ENCODE results near the gene ZNF107. TPM values are rescaled to one million over a fixed set of nuclear protein-coding genes. Genes with fewer than 3 reads are reported as not detected.
A peak's percentile ranks its signal among the peaks of the same experiment; 100 is the strongest.

The ZNF107 gene
- polyA plus RNA-seq (ENCODE audit: insufficient read length): 3.9 TPM

DNA sequence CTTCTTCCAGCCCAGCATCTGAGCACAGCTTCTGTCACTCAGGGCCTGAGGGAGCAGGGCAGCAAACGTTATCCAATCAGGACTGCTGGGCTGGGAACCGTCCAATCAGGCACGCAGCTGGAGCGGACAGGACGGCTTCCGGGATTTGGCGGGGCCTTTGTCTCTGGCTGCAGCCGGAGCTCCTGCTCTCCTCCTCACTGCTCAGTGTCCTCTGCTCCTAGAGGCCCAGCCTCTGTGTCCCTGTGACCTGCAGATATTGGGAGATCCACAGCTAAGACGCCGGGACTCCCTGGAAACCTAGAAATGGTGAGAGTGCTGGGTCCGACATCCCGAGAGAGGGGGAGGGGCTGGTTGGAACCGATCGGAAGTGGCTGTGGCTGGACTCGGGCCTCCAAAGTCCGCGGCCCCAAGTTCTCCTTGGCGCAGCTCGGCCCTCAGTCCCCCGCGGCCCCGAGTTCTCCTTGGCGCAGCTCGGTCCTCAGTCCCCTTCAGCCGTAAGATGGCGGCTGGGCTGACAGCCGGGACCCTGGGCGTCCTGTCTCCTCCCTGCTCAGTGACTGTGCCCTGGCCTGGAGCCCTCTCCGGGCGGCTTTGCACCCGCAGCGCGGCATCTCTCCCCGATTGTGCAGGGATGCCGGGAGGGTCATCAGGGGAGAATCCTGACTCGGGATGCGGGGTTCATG is at the start of gene ZNF107:
Gene ZNF107 (plus strand): TSS at position 154 of the 683 bp plus-strand sequence. CDS start 150 bp downstream, at position 304.
- peak; percentile 89 for DNase-seq

DNA sequence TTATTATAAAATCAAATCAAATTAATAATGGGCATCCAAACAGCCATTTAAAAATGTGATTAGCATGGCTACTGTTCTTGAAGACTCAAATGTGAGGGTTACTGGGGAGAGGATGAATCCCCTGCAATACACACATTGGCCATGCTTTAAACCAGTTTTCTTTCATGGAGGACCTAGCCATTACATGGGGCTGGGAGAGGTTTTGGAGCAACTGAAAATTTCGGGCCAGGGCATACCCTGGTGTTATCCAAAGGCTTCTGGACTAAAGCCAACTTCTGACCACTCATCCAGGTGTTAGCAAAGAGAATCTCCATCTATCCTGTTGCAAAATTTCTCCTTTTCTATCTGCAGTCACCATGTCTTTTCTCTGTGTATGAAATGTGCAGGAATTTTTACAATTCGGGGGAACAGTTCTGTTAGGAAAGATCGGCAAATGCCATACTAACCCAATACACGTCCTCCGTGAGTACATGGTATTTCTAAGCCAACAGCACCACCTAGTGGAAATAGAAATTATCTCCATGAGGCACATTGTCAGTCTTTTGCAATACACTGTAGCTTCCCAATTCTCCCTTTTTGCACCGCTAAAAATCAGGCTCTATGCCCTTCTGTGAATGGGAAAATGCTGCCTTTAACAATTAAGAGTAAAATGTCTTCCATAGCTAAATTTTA is 47.0 kb upstream of the ZNF107 start:
- DNase-seq: no peak

DNA sequence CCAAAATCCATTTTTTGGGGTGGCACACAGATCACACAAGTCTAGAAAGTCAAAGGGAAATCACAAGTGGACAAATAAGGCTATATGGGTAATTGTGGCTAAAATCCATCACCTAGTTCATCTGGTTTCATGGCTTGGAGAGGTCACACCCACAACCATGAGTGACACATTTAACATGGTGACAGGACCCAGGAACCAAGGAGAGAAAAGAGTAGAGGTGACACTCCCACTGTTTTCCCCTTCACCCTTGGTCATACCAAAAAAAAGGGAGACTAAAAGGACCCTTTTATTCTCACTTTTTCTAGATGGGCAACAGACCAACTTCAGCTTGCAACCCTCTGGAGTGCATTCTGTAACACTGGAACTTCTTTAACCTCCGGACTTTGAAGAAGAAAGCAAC is 46.2 kb upstream of the ZNF107 start:
- DNase-seq: no peak

DNA sequence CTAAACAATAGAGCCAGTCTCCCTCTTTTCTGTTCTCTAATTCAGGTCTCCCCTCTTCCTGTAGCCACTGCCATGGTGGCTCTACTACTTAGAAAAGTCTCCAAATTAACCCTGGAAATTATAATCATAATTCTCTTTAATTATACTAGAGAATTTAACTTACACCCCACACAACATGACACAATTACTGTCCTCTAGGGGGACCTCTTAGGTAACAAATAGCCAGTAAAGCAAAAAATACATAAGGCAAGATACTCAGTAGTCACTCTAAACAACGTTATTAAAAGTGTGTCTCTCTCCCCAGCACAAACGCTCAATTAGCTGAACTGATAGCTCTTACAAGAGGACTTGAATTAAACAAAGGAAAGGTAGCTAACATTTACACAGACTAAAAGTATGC is 44.3 kb upstream of the ZNF107 start:
- no peak for DNase-seq

DNA sequence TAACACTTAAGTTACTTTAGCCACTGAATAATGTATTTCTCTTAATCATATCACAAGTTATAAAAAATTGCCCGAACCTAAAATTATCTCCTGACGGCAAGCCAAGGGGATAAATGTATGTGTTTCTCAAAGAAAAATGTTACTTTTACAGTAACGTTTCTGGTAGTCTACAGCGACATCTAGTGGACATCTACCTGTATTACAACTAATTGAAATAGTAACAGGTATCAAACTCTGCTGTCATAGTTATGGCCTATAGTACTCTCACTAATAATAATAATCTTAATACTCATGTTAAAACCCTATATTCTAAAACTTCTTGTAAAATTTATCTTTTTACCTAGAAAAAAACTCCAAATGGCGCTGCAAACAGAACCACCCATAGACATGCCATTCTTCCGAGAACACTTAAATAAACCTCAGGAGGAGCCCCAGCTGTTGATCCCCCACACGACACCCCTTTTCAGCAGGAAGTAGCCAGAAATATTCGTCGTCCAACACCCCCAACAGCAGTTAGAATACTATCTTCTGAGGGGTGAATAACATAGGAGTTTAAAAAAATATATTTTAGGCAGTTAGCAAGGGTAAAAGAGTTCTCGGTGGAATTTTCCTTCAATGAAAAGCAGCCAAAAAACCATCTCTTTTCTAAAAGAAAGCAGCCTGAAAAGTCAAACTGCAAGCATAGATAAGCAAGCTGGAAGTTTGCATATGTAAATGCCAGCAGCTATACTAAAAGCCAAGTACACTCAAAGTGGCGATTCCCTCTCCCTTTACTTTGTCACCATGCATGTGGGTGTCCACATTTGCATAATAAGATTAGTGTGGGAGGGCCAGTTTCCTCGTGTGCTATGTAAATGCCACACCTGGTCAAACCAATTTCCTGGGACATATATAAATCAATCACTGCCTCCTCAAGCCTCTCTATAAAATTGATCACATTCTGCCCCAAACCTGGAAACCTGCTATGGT is 40.5 kb upstream of the ZNF107 start:
- no peak for DNase-seq

DNA sequence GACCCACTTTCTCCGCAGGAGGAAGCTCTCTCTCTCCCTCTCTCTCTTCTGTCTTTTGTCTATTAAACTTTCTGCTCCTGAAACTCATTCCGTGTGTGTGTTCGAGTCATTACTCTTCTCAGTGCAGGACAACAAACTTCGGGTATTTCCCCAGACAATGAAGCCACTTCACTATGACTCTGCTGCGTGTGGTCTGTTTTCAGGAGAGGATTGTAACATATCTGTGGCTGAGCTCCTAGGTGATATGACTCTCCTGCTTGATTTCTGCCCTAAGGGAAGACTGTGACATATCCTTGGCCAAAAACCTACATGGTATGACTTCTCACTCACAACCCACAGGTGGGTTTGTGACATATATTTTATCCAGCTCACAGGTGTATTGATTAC is 39.9 kb upstream of the ZNF107 start:
- DNase-seq: no peak

DNA sequence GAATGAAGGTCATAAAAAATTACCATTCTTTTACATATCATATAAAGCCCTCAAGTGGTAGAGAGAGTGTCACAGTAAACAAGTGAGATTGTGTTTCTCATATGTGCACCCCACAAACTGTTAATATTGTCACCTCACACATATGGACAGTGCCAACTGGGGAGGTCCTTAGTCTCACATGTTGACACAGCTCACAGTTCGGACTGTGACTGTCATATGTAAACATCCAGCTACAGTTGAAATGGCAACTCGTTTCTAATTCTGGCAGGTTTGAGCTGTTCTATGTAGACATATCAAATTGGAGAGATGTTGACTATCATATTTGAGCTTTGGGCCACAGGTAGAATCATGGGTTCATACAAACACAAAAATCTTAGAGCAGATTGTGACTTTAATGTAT is 39.4 kb upstream of the ZNF107 start:
- no peak for DNase-seq

DNA sequence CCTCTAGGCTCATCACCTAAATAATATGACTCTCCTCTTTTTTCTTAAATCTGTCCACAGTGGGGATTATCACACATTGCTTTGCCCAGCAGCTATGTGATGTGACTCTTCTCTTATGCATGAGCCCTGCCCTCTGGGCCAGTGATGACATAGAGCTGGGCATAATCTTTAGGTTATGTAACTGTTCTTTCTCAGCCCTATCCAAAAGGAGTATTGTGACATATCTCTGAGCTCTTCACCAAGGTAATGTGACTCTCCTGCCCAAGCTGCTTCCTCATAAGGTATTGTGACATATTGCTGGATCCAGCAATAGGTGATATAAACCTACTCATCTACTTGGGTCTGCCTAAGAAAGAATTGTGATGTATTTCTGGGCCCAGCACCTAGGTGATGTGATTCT is 37.7 kb upstream of the ZNF107 start:
- no peak for DNase-seq

DNA sequence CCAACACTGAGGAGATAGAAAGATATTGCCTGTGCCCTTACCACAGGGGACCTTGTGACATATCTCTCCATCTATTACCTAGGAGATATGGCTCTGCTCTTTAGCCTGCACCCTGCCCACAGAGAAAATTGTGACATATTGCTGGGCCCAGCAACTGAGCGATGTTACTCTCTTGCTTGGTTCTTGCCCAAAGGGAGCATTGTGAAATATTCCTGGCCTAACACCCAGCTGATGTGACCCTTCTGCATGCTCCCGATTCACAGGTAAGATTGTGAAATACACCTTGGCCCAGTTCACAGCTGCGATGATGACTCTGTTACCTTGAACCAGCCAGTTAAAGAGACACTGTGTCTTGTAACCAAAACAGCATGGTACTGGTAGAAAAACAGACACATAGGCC is 37.2 kb upstream of the ZNF107 start:
- no peak for DNase-seq

DNA sequence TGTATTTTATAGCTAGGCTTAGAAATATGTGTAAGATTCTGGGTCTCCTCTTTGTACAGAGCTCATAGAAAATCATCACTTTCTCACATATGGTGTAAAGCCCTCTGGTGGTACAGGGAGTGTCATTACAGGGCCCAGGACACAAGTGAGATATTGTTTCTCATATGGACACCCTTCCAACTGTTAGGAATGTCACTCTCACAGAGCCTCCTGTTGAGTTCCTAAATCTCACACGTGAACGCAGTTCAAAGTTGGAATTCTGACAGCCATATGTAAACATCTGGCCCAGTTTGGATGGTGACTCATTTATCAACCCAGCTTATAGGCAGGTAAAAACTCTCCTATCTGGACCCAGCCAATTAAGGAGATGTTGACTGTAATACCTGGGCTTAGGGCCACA is 35.4 kb upstream of the ZNF107 start:
- DNase-seq: no peak

DNA sequence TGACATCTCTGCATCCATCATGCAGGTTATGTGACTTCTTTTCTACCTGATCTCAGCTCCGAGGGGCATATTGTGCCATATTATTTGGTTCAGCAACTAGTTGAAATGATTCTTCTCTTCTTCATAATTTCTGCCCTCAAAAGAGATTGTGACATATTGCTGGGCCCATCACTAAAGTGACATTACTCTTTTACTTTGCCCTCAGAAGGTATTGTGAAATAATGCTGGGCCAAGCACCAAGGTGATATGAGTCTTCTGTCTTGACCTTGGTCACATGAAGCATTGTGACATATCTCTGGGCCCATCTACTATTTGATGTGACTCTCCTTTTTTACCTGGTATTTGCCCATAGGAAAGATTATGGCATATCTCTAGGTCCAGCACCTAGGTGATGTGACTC is 33.9 kb upstream of the ZNF107 start:
- no peak for DNase-seq

DNA sequence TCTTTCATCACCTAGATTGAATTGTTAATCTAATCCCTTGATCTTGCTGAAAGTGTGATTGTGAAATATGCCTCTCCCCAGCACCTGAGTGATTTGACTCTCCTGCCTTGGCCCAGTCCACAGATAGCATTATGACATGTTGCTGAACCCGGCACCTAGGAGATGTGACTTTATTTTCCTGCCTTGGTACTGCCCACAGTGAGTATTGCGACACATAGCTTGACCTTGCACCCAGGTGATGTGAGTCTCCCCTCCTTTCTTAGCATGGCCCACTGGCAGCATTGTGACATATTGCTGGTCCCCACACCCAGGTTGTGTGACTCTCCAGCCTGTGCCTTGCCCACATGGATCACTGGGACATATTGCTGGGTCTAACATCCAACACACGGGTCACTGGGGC is 32.5 kb upstream of the ZNF107 start:
- no peak for DNase-seq

DNA sequence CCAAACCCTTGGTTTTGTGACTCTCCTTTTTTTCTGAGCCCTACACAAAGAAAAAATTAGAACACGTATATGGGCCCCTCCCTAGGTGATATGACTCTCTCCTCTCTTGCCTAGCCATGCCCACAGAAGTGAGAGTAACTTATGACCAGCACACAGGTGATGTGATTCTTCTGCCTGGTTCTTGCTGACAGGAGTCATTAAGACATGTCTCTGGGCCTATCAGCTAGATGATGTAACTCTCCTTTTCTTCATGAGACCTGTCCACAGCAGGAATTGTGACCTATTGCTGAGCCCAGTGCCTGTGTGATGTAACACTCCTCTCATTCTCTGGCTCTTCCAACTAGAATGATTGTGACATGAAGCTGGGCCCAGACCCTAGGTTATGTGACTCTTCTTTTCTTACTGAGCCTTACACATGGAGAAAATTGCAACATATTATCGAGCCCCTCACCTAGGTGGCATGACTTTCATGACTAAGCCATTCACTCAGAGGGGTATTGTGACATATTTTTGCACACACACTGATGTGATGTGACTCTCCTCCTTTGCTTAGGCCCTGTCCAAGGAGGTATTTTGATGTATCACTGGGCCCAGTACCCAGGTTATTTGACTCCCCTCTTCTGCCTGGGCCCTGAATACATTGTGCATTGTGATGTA is 31.4 kb upstream of the ZNF107 start:
- no peak for DNase-seq

DNA sequence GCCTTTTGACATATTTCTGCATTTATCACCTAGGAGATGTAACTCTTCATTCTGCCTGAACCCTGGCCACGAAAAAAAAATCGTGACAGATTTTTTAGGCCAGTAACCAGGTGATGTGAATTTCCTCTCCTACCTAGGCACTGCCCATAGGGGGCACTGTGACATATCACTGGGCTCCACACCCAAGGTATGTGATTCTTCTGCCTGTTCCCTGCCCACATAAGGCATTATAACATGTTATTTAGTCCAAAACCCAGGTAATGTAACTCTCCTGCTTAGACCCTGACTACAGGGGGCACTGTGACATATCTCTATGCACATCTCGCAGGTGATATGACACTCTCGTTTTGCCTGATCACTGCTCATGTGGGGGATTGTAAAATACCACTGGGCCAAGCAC is 29.5 kb upstream of the ZNF107 start:
- no peak for DNase-seq

DNA sequence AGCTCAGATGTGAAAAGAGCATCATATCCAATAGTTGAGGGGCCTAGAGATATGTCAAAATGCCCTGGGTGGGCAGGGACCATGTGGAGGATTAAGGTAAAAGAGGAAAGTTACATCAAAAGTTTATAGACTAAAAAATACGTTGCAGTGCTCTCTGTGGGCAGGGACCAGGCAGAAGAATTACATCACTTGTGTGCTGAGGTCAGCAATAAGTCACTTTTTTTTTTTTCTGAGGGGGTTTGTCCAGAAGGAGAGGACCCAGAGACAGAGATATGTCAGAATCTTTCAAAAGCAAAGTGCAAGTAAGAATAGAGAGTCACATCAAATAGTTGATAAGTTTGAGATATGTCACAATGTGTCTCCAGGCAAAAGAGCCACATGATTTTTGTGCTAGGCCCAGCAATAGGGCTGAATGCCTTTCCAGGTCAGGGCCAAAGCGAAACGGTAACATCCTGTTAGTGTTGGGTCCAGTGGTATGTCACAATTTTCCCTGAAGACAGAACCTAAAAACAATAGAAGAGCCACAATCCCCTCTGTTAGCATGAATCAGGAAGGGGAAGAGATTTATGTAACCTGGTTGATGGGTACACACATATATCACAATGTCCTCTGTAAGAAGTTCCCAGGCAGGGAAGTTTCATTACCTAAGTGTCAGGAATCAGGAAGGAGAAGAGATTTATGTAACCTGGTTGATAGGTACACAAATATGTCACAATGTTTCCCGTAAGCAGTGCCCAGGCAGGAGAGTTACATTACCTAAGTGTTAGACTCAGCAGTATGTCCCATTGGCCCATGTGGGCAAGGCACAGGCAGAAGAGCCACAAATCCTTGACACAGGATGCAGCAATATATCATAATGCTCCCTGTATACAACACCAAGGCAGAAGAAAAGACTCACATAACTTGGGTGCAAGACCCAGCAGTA is 28.1 kb upstream of the ZNF107 start:
- DNase-seq: no peak

DNA sequence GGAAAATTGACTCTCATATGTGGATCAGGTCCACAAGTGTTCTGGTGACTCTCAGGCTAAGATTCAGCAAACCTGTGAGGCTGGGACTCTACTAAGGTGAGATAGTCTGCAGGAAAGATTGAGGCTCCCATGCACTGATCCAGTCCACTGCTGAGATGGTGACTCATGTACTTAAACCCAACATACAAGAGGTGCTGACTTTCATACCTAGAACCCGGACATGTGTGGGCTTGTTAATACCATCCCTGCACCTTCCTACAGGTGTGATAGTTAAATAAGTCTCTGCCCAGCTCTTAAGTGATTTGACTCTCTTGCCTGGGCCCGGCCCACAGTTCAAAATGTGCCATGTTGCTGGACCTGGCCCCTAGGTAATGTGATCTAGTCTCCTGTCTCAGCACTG is 27.1 kb upstream of the ZNF107 start:
- no peak for DNase-seq

DNA sequence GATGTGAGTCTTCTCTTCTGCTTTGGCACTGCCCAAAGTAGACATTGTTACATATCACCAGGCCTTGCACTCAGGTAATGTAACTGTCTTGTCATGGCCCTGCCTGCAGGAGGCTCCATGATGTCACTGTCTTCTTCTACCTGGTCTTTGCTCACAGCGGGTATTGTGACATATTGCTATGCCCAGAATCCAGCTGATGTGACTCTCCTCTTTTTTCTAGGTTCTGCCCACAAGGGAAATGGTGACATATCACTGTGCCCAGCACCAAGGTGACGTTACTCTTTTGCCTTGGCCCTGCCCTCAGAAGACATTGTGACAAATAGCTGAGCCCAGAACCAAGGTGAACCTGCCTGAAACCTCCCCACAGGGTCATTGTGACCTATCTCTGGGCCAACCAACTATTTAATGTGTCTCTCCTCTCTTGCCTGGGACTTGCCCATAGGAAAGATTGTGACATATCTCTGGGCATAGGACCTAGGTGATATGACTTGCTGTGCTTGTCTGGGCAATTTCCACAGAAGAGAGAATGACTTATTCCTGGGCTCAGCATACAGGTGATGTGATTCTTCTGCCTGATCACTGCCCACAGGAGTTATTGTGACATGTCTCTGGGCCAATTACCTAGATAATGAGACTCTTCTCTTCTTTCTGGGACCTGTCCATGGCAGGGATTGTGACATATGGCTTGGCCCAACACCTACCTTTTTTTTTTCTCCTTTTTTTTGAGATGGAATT is 26.5 kb upstream of the ZNF107 start:
- DNase-seq: no peak

DNA sequence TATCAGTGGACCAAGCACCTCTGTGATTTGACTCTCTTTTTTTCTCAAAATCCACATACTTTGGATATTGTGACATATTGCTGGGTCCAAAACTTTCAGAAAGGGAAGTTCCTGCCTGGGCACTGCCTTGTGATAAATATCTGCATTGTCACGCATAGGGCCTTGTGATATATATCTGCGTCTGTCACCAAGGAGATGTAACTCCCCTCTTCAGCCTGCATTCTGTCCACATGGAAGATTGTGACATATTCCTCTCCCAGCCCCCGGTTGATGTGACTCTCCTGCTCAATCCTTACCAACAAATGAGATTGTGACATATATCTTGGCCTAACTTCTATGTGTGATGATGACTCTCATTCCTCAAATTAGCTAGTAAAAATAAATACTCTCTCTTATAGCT is 25.4 kb upstream of the ZNF107 start:
- no peak for DNase-seq

DNA sequence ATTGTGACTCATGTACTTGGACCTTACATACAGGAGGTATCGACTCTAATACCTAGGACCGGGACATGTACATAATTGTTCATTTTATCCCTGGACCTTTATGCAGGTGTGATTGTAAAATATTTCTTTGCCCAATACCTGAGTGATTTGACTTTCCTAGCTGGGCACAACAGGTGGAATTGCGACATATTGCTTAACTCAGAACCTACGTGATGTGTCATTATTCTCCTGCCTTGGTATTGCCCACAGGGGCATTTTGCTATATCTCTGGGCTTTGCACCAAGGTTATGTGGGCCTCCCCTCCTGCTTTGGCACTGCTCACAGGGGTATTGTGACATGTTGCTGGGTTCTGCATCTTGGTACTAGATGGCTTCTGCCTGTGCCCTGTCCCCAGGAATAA is 23.9 kb upstream of the ZNF107 start:
- no peak for DNase-seq

DNA sequence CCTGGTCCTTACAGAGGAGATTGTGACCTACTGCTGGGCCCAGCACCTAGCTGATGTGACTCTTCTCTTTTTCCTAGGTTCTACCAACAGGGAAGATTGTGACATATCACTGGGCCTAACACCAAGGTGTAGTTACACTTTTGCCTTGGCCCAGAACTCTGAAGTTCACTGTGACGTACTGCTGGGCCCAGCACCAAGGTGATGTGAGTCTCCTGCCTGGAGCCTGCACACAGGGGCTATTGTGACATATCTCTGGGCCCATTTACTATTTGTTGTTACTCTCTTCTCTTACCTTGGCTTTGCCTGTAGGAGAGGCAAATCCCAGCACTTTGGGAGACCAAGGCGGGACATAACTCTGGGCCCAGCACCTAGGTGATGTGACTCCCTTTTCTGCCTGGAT is 23.1 kb upstream of the ZNF107 start:
- DNase-seq: no peak

DNA sequence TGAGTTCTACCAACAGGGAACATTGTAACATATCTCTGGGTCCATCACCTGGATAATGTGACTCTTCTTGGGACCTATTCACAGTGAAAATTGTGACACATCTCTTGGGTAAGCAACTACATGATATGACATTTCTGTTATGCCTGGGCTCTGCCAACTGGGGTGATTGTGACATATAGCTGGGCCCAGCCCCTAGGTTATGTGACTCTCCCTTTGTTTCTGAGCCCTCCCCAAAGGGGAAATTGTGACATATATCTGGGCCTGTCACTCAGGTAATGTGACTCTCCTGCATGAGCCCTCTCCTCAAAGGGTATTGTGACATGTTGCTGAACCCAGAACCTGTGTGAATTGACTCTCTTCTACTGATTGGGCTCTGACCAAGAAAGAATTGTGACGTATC is 22.4 kb upstream of the ZNF107 start:
- no peak for DNase-seq
